ENCODE results near the gene TNIK.
A peak's percentile ranks its signal among the peaks of the same experiment; 100 is the strongest.
"Not testable (repeated sequence)": the region's sequence is repeated elsewhere in the genome, so short reads cannot be mapped to it uniquely, and the experiment has no call there.

The TNIK gene

DNA sequence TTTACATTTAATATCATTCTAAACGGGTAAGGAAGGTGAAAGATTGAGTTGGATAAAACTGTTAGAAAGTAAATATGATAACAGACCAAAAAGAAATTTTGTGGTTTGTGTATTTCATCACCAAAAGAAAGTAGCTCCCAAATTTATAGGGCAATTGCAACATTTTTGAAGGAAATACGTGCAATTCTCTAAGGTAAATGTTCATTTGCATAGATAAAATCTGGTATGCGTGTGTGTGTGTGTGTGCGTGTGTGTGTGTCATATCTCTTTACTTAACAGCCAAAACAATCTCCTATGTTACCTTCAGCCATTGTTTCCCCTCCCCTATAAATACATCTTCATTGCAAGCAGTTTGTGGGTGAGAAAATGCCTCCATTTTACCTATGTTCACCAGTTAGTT is 208.4 kb downstream of the TNIK start:
- Histone ChIP-seq H3K27ac (ENCODE audit: insufficient read depth, low read length, poor library complexity, severe bottlenecking) (no peak overlapping the region), H3K4me1 (ENCODE audit: control insufficient read depth, insufficient read depth, low read length, poor library complexity, severe bottlenecking) (peaks cover 46% of the 10 kb centered on the region), H3K27me3 (replicated peaks; ENCODE audit: control insufficient read depth, insufficient read depth, low read length, poor library complexity, severe bottlenecking) (no peaks in the 10 kb centered on the region), H3K9me3 (ENCODE audit: control insufficient read depth, low read length) (no peaks in the 10 kb centered on the region), H3K4me3 (ENCODE audit: insufficient read depth, low read depth, low read length, poor library complexity, severe bottlenecking) (no peak overlapping the region), H3K36me3 (ENCODE audit: control insufficient read depth, insufficient read depth, low read length) (no peaks in the 10 kb centered on the region)
- peak in 1 of 3 donors; percentile 31 for DNase-seq

DNA sequence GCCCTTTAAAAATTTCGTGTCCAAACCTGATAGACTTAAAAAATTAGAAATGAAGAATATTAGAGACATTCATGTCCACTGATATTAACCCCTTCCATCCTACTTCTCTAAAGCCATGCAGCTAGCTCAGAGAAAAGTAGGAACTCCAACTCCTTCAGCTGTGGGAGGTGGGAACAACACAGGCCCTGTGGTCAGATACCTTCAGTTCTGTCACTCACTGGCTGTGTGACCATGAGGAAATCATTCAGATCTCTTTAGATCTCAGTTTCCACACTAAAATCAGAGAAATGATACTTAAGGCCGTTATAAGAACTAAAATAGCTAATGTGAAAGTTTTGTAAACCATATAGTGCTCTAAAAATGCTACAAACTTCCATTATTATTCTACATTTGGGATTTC is 209.8 kb downstream of the TNIK start:
- peaks cover 32% of the 10 kb centered on the region for H3K4me1 ChIP-seq (ENCODE audit: control insufficient read depth, insufficient read depth, low read length, poor library complexity, severe bottlenecking)

GRCh38 chr3:171249245-171249644 is 211.0 kb downstream of the TNIK start:
- no peak overlapping the region for H3K27ac ChIP-seq (ENCODE audit: insufficient read depth, low read length, poor library complexity, severe bottlenecking)
- H3K9me3 ChIP-seq (ENCODE audit: control insufficient read depth, low read length), result no peaks in the 10 kb centered on the region
- peak overlapping the region; percentile 20 for H3K4me3 ChIP-seq (ENCODE audit: insufficient read depth, low read depth, low read length, poor library complexity, severe bottlenecking)
- no peaks in the 10 kb centered on the region for H3K36me3 ChIP-seq (ENCODE audit: control insufficient read depth, insufficient read depth, low read length)
- DNase-seq, result no peak
- peaks cover 23% of the 10 kb centered on the region for H3K4me1 ChIP-seq (ENCODE audit: control insufficient read depth, insufficient read depth, low read length, poor library complexity, severe bottlenecking)
- no peaks in the 10 kb centered on the region for H3K27me3 ChIP-seq (replicated peaks; ENCODE audit: control insufficient read depth, insufficient read depth, low read length, poor library complexity, severe bottlenecking)

More for the DNA sequence above, 209.8 kb downstream of the TNIK start:
- Histone ChIP-seq H3K27me3 (replicated peaks; ENCODE audit: control insufficient read depth, insufficient read depth, low read length, poor library complexity, severe bottlenecking) (no peaks in the 10 kb centered on the region), H3K27ac (ENCODE audit: insufficient read depth, low read length, poor library complexity, severe bottlenecking) (no peak overlapping the region), H3K9me3 (ENCODE audit: control insufficient read depth, low read length) (no peaks in the 10 kb centered on the region), H3K36me3 (ENCODE audit: control insufficient read depth, insufficient read depth, low read length) (no peaks in the 10 kb centered on the region), H3K4me3 (ENCODE audit: insufficient read depth, low read depth, low read length, poor library complexity, severe bottlenecking) (no peak overlapping the region)
- DNase-seq, result no peak

DNA sequence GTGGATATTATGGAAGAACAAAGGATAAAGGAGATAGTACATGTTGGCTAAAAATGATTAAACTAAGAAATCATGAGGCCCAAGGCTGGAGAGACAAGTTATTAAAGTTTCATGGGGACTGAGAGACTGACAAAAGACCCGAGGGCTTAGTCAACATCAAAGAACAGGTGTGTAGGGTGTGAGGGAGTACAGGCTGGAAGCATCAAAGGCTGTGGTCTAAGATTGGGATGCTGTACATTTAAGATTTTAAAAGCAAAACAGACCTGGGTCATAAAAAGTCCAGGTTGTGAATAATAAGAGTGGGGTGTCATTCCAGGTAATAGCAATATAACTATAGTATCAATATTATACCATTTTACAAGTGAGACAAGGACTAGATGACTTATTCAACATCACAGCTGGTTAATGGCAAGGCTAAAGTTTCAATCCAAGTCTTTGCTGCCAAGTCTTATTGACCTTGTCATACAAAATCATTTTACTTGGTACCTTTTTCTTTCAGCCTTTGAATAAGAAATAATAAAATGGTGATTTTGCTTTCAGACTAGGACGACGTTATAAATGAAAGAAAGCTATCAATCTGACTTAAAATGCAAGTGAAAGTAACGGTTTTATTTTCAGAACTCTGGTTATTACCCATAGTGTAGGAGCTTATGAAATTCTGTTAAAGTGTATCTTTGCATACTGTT is 211.6 kb downstream of the TNIK start:
- Histone ChIP-seq H3K4me1 (ENCODE audit: control insufficient read depth, insufficient read depth, low read length, poor library complexity, severe bottlenecking) (peaks cover 20% of the 10 kb centered on the region), H3K27ac (ENCODE audit: insufficient read depth, low read length, poor library complexity, severe bottlenecking) (no peak overlapping the region), H3K4me3 (ENCODE audit: insufficient read depth, low read depth, low read length, poor library complexity, severe bottlenecking) (peak overlapping the region; percentile 21), H3K9me3 (ENCODE audit: control insufficient read depth, low read length) (no peaks in the 10 kb centered on the region), H3K36me3 (ENCODE audit: control insufficient read depth, insufficient read depth, low read length) (no peaks in the 10 kb centered on the region), H3K27me3 (replicated peaks; ENCODE audit: control insufficient read depth, insufficient read depth, low read length, poor library complexity, severe bottlenecking) (no peaks in the 10 kb centered on the region)
- DNase-seq, result no peak

GRCh38 chr3:171245796-171246765 is 214.1 kb downstream of the TNIK start:
- Histone ChIP-seq H3K27me3 (replicated peaks; ENCODE audit: control insufficient read depth, insufficient read depth, low read length, poor library complexity, severe bottlenecking) (no peaks in the 10 kb centered on the region), H3K27ac (ENCODE audit: insufficient read depth, low read length, poor library complexity, severe bottlenecking) (no peak overlapping the region), H3K4me1 (ENCODE audit: control insufficient read depth, insufficient read depth, low read length, poor library complexity, severe bottlenecking) (peaks cover 17% of the 10 kb centered on the region), H3K36me3 (ENCODE audit: control insufficient read depth, insufficient read depth, low read length) (no peaks in the 10 kb centered on the region), H3K4me3 (ENCODE audit: insufficient read depth, low read depth, low read length, poor library complexity, severe bottlenecking) (no peak overlapping the region), H3K9me3 (ENCODE audit: control insufficient read depth, low read length) (no peaks in the 10 kb centered on the region)
- no peak for DNase-seq

- H3K27me3 ChIP-seq (replicated peaks; ENCODE audit: control insufficient read depth, insufficient read depth, low read length, poor library complexity, severe bottlenecking), result no peaks in the 10 kb centered on the region
- no peak for DNase-seq
- H3K4me3 ChIP-seq (ENCODE audit: insufficient read depth, low read depth, low read length, poor library complexity, severe bottlenecking), result no peak overlapping the region
- no peak overlapping the region for H3K27ac ChIP-seq (ENCODE audit: insufficient read depth, low read length, poor library complexity, severe bottlenecking)
- H3K36me3 ChIP-seq (ENCODE audit: control insufficient read depth, insufficient read depth, low read length), result no peaks in the 10 kb centered on the region
- no peaks in the 10 kb centered on the region for H3K9me3 ChIP-seq (ENCODE audit: control insufficient read depth, low read length)
- H3K4me1 ChIP-seq (ENCODE audit: control insufficient read depth, insufficient read depth, low read length, poor library complexity, severe bottlenecking), result peaks cover 11% of the 10 kb centered on the region
Measured at GRCh38 chr3:171242951-171243350, 217.3 kb downstream of the TNIK start.

DNA sequence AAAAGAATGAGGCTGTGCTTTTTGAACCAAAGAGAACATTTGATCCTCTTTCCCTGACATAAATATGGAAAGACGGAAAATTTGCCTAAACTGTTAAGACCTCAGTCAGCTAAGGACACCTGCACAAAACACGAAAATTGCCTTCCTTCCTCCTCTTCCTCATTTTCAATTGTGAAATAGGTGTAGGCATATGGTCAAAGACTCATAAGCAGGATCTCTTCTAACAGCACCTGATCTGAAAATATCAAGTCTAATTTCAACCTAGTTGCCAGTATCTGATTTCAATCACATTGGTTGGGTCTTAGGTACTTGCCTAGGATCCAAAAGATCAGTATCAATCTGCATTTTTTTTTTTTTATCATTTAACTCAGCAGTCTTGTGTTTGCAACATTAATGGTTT is 218.0 kb downstream of the TNIK start:
- DNase-seq, result no peak
- H3K4me3 ChIP-seq (ENCODE audit: insufficient read depth, low read depth, low read length, poor library complexity, severe bottlenecking), result no peak overlapping the region
- no peaks in the 10 kb centered on the region for H3K9me3 ChIP-seq (ENCODE audit: control insufficient read depth, low read length)
- H3K36me3 ChIP-seq (ENCODE audit: control insufficient read depth, insufficient read depth, low read length), result no peaks in the 10 kb centered on the region
- H3K27me3 ChIP-seq (replicated peaks; ENCODE audit: control insufficient read depth, insufficient read depth, low read length, poor library complexity, severe bottlenecking), result no peaks in the 10 kb centered on the region
- H3K27ac ChIP-seq (ENCODE audit: insufficient read depth, low read length, poor library complexity, severe bottlenecking), result no peak overlapping the region
- H3K4me1 ChIP-seq (ENCODE audit: control insufficient read depth, insufficient read depth, low read length, poor library complexity, severe bottlenecking), result peaks cover 4% of the 10 kb centered on the region

- not testable (repeated sequence) for H3K27me3 ChIP-seq (replicated peaks; ENCODE audit: control insufficient read depth, insufficient read depth, low read length, poor library complexity, severe bottlenecking); DNase-seq; H3K9me3 ChIP-seq (ENCODE audit: control insufficient read depth, low read length); H3K27ac ChIP-seq (ENCODE audit: insufficient read depth, low read length, poor library complexity, severe bottlenecking); H3K4me3 ChIP-seq (ENCODE audit: insufficient read depth, low read depth, low read length, poor library complexity, severe bottlenecking); H3K4me1 ChIP-seq (ENCODE audit: control insufficient read depth, insufficient read depth, low read length, poor library complexity, severe bottlenecking); H3K36me3 ChIP-seq (ENCODE audit: control insufficient read depth, insufficient read depth, low read length)
Measured at GRCh38 chr3:171241655-171242054, 218.6 kb downstream of the TNIK start.

- Histone ChIP-seq H3K27me3 (replicated peaks; ENCODE audit: control insufficient read depth, insufficient read depth, low read length, poor library complexity, severe bottlenecking) (no peaks in the 10 kb centered on the region), H3K27ac (ENCODE audit: insufficient read depth, low read length, poor library complexity, severe bottlenecking) (no peak overlapping the region), H3K9me3 (ENCODE audit: control insufficient read depth, low read length) (no peaks in the 10 kb centered on the region), H3K4me1 (ENCODE audit: control insufficient read depth, insufficient read depth, low read length, poor library complexity, severe bottlenecking) (no peaks in the 10 kb centered on the region), H3K36me3 (ENCODE audit: control insufficient read depth, insufficient read depth, low read length) (no peaks in the 10 kb centered on the region), H3K4me3 (ENCODE audit: insufficient read depth, low read depth, low read length, poor library complexity, severe bottlenecking) (no peak overlapping the region)
- no peak for DNase-seq
Measured at GRCh38 chr3:171240504-171240835, 219.7 kb downstream of the TNIK start.

Data from effector memory CD4-positive, alpha-beta T cell (primary cell).